Hepatocyte (in vitro differentiated cells): ENCODE measurements around the gene WDR35.

Experiments used
- CTCF ChIP-seq: fragments of 200-600 bp; sonication (generic); IDR thresholded peaks from 2 replicates; pipeline ENCODE4 v1.5.1; 2016; ENCODE audit warnings: antibody characterized with exemption, mild to moderate bottlenecking; ENCODE audit not compliant: poor library complexity
- EZH2 ChIP-seq: fragments of 200-600 bp; sonication (generic); IDR thresholded peaks from 2 replicates; pipeline ENCODE4 v1.6.1; 2016; ENCODE audit warnings: antibody characterized with exemption, mild to moderate bottlenecking, borderline replicate concordance
- EZH2phosphoT487 ChIP-seq: fragments of 200-600 bp; sonication (generic); IDR thresholded peaks from one replicate; pipeline ENCODE4 v1.6.1; 2018; ENCODE audit warnings: antibody characterized with exemption, mild to moderate bottlenecking, low read depth, moderate library complexity; ENCODE audit not compliant: unreplicated experiment, severe bottlenecking

- TF ChIP-seq CTCF (no peak), EZH2 (no peak), EZH2phosphoT487 (no peak)
Measured at GRCh38 chr2:19963386-19963785, 26.5 kb downstream of the WDR35 start.
